SHP77 treated with DMSO at 0.1 percent for 48 hours (cell line): ENCODE measurements around the gene POLE2.
A peak's percentile ranks its signal among the peaks of the same experiment; 100 is the strongest.
"Not testable (repeated sequence)": the region's sequence is repeated elsewhere in the genome, so short reads cannot be mapped to it uniquely, and the experiment has no call there.

Experiments used
- DNase-seq: peaks from one replicate; lab custom pipeline; 2025; lab: John Stamatoyannopoulos, UW

POLE2 gene

GRCh38 chr14:49687942-49688700 lies at the start of gene POLE2:
TSS of gene POLE2 (minus strand) at chr14:49688214. CDS start at chr14:49688203, 11 bp downstream.
- peak; percentile 43 for DNase-seq

- DNase-seq = not testable (repeated sequence)
These were observed 47.7 kb upstream of the POLE2 start for GRCh38 chr14:49735669-49736068.

- no peak for DNase-seq
These were observed 45.8 kb upstream of the POLE2 start for GRCh38 chr14:49733836-49734235.

GRCh38 chr14:49732896-49733295 lies 44.9 kb upstream of the POLE2 start:
- DNase-seq = no peak

GRCh38 chr14:49727171-49727570 lies 39.2 kb upstream of the POLE2 start:
- no peak for DNase-seq

- not testable (repeated sequence) for DNase-seq
These were observed 33.9 kb upstream of the POLE2 start for GRCh38 chr14:49721733-49722435.

GRCh38 chr14:49720744-49721143 lies 32.7 kb upstream of the POLE2 start:
- no peak for DNase-seq

GRCh38 chr14:49710993-49711392 lies 23.0 kb upstream of the POLE2 start:
- DNase-seq = not testable (repeated sequence)

- DNase-seq = not testable (repeated sequence)
These were observed 16.5 kb upstream of the POLE2 start for GRCh38 chr14:49704471-49704870.

- DNase-seq = no peak
These were observed 16.0 kb upstream of the POLE2 start for GRCh38 chr14:49703965-49704364.

- no peak for DNase-seq
These were observed 14.7 kb upstream of the POLE2 start for GRCh38 chr14:49702725-49703124.

GRCh38 chr14:49693735-49694124 lies 5.7 kb upstream of the POLE2 start:
- not testable (repeated sequence) for DNase-seq

GRCh38 chr14:49692811-49693734 lies 5.1 kb upstream of the POLE2 start, which contains the start of gene KLHDC1:
TSS of gene KLHDC1 (plus strand) at chr14:49693120. CDS start at chr14:49693195, 75 bp downstream.
- peak; percentile 14 for DNase-seq

- DNase-seq = peak; percentile 14
These were observed 4.3 kb upstream of the POLE2 start for GRCh38 chr14:49692193-49692757.

- no peak for DNase-seq
These were observed 3.0 kb upstream of the POLE2 start for GRCh38 chr14:49691031-49691430.

- peak; percentile 30 for DNase-seq
These were observed 652 bp upstream of the POLE2 start for GRCh38 chr14:49688701-49689030.

GRCh38 chr14:49686425-49686824 lies 1.6 kb downstream of the POLE2 start:
- DNase-seq = no peak

- no peak for DNase-seq
These were observed 8.7 kb downstream of the POLE2 start for GRCh38 chr14:49679271-49679670.

- no peak for DNase-seq
These were observed 10.4 kb downstream of the POLE2 start for GRCh38 chr14:49677643-49678042.

GRCh38 chr14:49673586-49673985 lies 14.4 kb downstream of the POLE2 start:
- DNase-seq = no peak

GRCh38 chr14:49670475-49670874 lies 17.5 kb downstream of the POLE2 start:
- no peak for DNase-seq
